GM21529 (cell line): ENCODE measurements around the gene FOXF1.

Experiments
- ATAC-seq: cut with Tn5 transposase; IDR thresholded peaks from one replicate; pipeline ENCODE4 v1.9.1; 2021; ENCODE audit not compliant: unreplicated experiment

Gene FOXF1

DNA sequence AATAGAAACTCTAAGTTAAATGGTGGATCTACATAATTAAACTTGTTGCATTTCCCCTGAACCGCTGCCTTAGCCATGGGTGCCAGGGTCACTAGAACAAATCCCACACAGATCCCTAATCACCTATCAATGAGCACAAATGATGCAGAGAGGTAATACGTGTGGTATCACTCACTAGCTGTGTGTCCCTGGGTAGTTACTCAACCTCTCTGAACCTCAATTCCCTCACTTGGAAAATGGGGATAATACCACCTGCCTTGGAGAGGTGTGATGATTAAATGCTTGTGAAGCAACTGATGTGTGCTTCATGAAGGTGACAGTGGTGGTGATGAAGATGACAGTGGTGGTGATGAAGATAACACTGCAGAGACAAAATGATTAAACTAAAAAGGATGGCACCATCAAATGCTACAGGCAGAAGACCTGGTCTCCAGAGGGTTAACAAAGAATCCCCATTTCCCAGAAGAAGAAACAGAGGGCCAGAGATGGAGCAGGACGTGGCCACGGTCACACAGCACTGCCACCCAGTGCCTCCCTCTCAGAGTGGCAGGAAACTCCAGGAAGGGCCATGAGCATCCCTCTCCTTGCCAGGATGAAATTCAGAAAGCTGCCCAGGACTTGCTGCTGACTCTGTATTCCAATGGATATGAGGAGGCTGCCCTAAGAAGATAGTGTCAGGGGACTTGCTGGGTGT, 17.9 kb upstream of the FOXF1 start:
- no peak for ATAC-seq

DNA sequence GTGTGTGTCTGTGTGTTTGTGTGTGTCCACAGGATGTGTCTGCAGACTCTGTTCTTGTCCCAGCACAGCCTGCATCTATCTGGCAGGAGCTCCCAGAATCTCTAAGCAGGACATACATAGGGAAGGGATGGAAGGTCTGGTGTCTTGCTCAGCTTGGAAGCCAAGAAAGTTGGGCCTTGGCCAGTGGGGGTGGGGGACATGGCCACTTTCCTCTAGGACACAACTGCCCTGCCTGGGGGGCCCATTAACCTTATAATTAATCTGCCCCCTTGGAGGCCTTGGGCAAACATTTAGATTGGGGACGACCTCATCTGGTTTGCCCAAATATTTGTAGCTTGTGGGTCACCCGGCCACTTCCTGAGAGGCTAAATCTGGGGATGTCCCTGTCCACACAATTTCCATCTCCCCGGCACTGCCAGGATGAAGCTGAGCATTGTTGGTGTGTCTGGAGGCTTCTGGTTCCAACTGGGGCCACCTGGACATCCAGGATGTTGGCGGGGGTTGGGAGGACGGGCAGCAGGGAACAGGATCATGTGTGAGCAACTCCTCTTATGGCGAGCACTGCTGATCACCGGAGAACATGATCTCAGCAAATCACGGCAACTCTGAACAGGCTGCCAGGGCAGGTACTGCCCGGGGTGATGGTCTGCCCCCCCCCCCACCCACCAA, 17.2 kb upstream of the FOXF1 start:
- no peak for ATAC-seq

DNA sequence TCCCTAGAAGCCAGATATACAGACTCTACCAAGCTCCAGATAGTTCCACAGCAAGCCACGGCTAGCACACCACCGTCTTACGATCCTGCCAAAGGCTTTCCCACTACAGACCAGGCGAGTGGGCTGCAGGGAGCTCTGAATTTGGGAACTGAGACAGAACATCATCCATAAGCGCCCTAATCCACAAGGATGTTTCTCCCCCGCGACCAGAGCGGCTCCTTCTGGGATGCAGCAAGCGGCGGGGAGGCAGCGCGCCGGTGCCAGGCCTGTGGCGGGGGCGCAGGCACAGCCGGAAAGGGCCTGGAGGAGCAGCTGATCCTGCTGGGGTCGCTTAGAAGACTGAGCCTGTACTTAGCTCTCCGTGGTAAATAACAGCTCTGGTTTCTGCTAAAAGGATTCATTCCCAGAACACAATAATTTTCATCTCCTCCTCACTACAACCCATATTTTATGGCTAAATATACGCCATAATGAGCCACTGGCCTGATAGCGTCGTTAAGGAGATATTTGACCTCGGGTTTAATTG, 16.2 kb upstream of the FOXF1 start:
- ATAC-seq: no peak

- ATAC-seq: no peak
These were observed 15.6 kb upstream of the FOXF1 start for GRCh38 chr16:86494565-86495356.

- ATAC-seq: no peak
These were observed 15.0 kb upstream of the FOXF1 start for GRCh38 chr16:86495357-86495701.

DNA sequence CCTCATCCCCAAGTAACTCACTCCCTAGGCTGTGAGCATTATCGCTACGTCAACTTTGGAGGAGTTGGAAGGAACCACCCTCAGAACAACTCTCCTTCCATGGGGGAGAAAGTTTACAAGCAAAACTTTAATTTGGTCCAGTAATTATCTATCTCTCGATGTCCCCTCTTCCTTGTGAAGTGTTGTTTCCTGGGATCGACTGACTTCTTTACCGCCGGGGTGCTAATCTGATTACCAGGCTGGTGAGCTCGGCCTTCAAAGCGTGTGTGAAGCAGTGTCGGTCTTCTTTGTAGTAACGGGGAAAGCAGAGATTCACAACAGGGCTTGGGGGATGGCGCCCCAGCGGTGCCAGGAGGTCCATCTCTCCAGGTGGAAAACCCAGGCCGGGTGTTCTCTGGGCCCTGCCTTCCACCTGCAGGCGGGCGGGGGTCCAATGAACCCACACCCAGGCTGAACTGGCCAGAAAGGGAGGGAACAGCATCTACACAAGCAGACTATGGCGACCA, 14.5 kb upstream of the FOXF1 start:
- no peak for ATAC-seq

DNA sequence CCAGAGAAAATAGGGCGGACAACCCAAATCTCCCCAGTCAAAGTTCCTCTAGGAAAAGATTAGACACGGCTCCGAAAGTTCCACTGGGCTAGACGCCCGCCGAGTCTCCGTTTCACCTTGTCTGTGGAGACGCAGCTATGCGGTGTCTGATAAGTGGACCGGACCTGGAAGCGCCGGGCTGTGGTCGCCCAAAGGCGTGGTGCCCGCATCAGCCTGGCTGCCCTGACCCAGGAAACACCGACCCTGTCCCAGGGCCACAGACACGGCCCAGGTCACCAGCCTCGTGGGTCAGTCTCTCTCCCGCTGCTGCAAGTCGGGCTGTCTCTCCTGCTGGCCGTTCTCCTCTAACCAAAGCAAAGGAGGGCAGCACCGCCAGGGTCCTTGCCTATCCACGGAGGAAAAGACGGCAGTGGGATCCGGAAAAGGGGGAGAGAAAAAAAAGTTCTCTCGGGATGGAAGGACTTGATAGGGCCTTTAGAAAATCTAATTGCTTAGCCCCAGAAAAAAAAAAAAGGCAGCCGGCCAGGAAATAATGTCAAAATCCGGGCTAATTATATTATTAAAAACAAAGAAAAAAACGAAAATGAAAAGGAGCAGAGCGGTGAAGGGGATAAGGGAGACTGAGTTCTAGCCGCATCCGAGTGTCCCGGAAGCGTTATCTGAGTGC, 13.9 kb upstream of the FOXF1 start:
- no peak for ATAC-seq

DNA sequence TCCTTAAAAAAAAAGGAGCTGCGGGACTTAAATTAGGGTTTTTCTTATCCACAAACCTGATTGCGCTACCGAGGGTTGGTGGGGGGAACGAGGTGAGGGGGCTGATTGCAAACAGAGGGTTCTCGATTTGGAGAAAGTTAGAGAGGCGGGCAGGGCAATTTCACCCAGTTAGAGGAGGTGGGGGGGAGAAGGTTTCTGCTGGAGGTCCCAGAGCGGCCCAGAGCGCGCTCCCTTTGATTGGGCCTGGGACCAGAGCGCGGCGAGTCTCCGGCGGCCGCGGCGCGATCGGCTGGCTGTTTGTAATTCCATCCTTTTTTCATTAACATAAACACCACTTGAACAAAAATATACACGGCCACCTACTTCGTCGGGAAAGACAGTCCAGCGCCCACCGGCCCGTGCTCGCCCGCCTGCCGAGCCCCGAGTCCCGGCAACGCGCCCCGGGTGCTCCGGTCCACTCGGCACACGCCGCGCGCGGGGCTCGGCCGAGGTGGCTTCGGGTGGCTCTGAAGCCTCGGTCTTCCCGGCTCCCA, 13.3 kb upstream of the FOXF1 start:
- ATAC-seq: no peak

GRCh38 chr16:86497551-86498021, 12.7 kb upstream of the FOXF1 start:
- no peak for ATAC-seq

- ATAC-seq: no peak
These were observed 12.1 kb upstream of the FOXF1 start for GRCh38 chr16:86498155-86498670.

DNA sequence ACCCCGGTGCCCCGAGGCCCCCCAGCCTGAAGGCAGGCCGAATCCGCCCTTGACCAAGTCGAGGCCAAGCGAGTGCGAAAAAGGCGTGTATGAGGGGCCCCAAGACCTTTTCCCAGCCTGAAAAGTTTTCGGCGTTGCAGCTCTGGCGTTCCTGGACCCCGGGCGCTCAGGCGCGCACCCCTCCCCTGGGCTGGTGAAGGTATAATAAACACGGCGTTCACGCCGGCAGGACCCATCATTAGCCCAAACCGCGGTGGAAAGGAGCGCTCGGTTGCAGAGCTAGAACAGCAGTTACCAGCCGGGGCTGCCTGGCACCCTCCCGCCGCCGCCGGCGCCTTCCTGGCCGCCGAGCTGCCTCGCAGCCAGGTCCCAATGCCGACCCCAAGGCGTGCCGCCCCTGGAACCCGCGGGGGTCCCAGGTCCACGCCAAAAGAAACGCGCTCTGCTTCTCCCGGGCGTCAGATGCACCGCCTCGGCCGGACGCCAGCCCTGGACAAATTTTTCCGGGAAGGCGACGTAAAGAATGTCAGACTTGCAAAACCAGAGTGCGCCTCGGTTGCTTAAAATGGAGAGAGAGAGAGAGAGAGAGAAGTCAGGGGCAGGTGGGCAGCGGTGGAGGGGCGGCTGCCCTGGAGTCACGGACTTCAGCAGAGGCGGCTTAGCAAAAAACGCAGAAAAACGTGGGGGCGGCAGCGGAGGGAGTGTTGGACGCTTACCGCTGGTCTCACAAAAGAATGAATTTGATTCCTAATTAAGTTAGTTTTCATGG, 11.5 kb upstream of the FOXF1 start:
- ATAC-seq: no peak

DNA sequence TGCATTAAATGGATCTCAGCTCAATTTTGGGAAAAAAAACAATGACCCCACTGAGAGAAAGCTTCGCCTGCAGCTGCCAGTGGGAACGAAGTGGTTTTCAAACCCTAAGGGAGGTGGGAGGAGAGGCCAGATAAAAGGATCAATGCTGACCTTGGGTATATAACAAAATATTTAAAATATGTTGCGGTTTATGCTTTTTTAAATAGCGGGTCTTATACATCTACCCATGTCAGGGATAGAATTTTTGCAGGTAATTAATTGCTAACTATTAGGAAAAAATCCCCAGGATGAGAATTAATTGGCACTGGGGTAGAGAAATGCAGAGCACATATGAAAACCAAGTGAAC, 10.9 kb upstream of the FOXF1 start:
- no peak for ATAC-seq

DNA sequence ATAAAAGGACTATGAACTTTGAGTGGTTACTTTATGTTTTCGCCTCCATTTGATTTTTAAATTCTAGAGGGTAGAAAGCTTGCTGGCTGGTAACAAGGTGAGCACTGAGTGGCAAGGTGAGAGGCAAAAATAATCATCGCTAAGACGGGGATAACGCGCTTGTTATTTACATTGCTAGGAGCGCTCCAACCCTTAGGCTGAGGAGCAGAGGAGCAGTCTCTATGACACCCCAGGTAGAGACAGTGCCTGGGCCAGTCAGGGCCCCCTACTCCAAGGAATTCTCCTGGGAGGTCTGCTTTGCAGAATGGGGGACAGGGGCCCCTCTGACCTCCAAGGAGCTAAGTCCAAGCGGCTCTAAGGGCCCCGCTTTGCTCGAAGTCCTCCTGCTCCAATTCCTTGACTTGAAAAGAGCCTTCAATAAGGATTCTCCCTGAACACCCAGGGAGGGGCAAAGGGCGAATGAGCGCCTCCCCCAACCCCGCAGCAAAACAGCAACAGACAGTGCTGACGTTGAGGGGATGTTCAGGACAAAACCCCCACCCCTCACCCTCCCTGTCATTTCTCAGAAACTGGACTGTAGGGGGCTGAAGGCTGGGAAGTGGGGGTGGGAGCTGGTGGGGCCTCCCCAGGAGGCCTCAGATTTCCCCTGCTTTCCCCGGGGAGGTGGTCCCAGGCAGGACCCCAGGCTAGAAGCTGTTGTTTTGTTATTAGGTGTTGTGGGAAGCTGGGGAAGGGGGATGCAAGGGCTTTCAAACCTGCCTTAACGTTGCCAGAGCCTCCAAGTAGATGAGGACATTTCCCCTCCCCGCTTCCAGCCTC, 10.2 kb upstream of the FOXF1 start:
- no peak for ATAC-seq

- no peak for ATAC-seq
These were observed 9.4 kb upstream of the FOXF1 start for GRCh38 chr16:86500708-86501510.

- ATAC-seq: no peak
These were observed 8.1 kb upstream of the FOXF1 start for GRCh38 chr16:86501989-86502855.

DNA sequence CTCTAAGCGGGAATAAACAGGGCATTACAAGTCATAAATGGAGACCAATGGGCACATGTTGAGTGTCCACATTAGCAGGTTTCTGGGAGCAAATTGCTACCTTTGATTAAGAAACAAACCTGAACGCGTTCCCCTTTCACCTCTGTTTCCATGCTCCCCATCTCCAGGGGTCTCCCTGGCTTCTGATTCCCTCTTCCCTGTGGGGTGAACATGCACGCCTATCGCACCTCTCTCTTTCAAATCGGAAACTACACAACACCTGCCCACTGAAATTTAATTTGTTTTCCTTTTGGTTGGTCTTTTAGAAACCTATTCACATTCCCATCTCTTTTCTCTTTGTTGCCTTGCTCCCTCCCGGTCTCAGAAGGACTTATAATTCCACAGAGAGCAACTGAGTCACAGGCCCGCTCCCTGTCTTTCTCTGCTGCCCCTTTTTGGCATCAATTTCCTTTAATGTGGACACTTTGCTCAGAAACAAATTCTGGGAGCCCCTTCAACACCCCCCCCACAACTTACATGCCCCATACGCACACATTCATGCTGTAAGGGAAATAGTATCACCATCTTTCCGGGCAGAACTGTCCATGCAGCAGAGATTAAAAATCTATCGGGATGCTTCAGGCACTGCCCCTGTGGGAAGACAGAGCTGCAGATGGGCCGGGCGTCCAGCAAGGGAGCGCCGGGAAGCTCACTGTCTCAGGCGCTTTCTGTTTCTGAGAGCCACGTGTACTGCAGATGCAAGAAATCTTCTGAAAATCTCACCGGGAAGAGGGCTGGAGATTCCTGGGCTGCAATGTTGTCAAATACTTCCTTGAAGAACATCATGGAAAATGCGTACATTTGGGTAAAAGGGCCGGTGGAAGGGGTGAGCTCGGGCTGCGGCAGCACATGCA, 7.2 kb upstream of the FOXF1 start:
- ATAC-seq: no peak
